HepG2 (cell line): Measurements from ENCODE around the gene SOST. TPM values are rescaled to one million over a fixed set of nuclear protein-coding genes. Genes with fewer than 3 reads are reported as not detected.

Experiments
- DPF2 ChIP-seq: sonication (generic); formaldehyde crosslinking; IDR thresholded peaks from 2 replicates; pipeline ENCODE4 v1.4.0; 2020; ENCODE audit warnings: mild to moderate bottlenecking, low read depth, missing genetic modification reagents, borderline replicate concordance
- HDAC6 ChIP-seq: fragments of 200-600 bp; sonication (generic); IDR thresholded peaks from 2 replicates; pipeline ENCODE4 v1.7.0; 2017; ENCODE audit warnings: mild to moderate bottlenecking, antibody characterized with exemption, low read length, low read depth
- HMGA1 ChIP-seq: sonication (generic); formaldehyde crosslinking; conservative IDR thresholded peaks from 2 replicates; pipeline ENCODE4 v1.4.0; 2020; ENCODE audit warnings: missing genetic modification reagents
- KLF13 ChIP-seq: sonication (generic); formaldehyde crosslinking; IDR thresholded peaks from 2 replicates; pipeline ENCODE4 v1.4.0; 2020; ENCODE audit warnings: mild to moderate bottlenecking, missing genetic modification reagents
- KLF6 ChIP-seq: IDR thresholded peaks from 2 replicates; pipeline ENCODE4 v1.8.0; 2016; ENCODE audit warnings: missing biosample characterization, missing genetic modification reagents
- LBX2 ChIP-seq: sonication (generic); formaldehyde crosslinking; IDR thresholded peaks from 2 replicates; pipeline ENCODE4 v1.5.0; 2020; ENCODE audit warnings: missing genetic modification reagents, mild to moderate bottlenecking, borderline replicate concordance
- MBD4 ChIP-seq: IDR thresholded peaks from 2 replicates; pipeline ENCODE4 v1.6.1; 2012; ENCODE audit warnings: low read length, inconsistent platforms, borderline replicate concordance
- MEIS2 ChIP-seq: sonication (generic); formaldehyde crosslinking; IDR thresholded peaks from 2 replicates; pipeline ENCODE4 v1.9.0; 2021; ENCODE audit warnings: mild to moderate bottlenecking, missing genetic modification reagents
- NBN ChIP-seq: fragments of 450-650 bp; conservative IDR thresholded peaks from 2 replicates; pipeline ENCODE4 v1.6.1; 2017
- NFE2 ChIP-seq: sonication (generic); formaldehyde crosslinking; IDR thresholded peaks from 2 replicates; pipeline ENCODE4 v1.4.0; 2020; ENCODE audit warnings: missing genetic modification reagents
- PCBP2 ChIP-seq: fragments of 200-400 bp; formaldehyde crosslinking; optimal IDR thresholded peaks from 2 replicates; pipeline ENCODE3; 2018; ENCODE audit warnings: low read length, low read depth; ENCODE audit not compliant: poor library complexity, severe bottlenecking
- SIN3A ChIP-seq: IDR thresholded peaks from 2 replicates; pipeline ENCODE4 v1.6.1; 2011; ENCODE audit warnings: low read depth, mild to moderate bottlenecking, control low read depth, low read length, borderline replicate concordance
- SNRNP70 ChIP-seq: fragments of 200-400 bp; formaldehyde crosslinking; IDR thresholded peaks from 2 replicates; pipeline ENCODE4 v1.6.1; 2017; ENCODE audit warnings: mild to moderate bottlenecking, low read depth, low read length, moderate library complexity
- YEATS4 ChIP-seq: sonication (generic); formaldehyde crosslinking; IDR thresholded peaks from 2 replicates; pipeline ENCODE4 v1.4.0; 2020; ENCODE audit warnings: missing genetic modification reagents, borderline replicate concordance
- ZBTB2 ChIP-seq: sonication (generic); formaldehyde crosslinking; IDR thresholded peaks from 2 replicates; pipeline ENCODE4 v1.8.0; 2022; ENCODE audit warnings: low read depth, missing genetic modification reagents
- ZNF282 ChIP-seq: fragments of 450-650 bp; IDR thresholded peaks from 2 replicates; pipeline ENCODE4 v1.6.1; 2018; ENCODE audit not compliant: partially characterized antibody
- ZNF883 ChIP-seq: sonication (generic); formaldehyde crosslinking; IDR thresholded peaks from 2 replicates; pipeline ENCODE4 v1.5.1; 2020; ENCODE audit warnings: mild to moderate bottlenecking, missing genetic modification reagents; ENCODE audit errors: not compliant biosample characterization
- polyA plus RNA-seq, 8 experiments: library from polyadenylated mRNA; depleted of rRNA in 3 of 8; stranded (reverse) in 7 of 8; unstranded in 1 of 8; fragments of >200 nt; fragmentation: Illumina TruSeq in 4 of 8; extraction: Trizol in 4 of 8; gene quantifications; 2 replicates each; pipeline versions ENCODE4 v1.2.1 to v1.2.3, GENCODE V29; 2011 to 2016; ENCODE audit warnings: low read depth in 4 of 8, missing spikeins in 1 of 8, mixed read lengths in 1 of 8; ENCODE audit not compliant: insufficient read depth in 1 of 8
- total RNA-seq, 5 experiments: library from RNA; depleted of rRNA; stranded (reverse); fragments of >200 nt; fragmentation: Illumina TruSeq; extraction: Trizol; gene quantifications; 2 replicates each; pipeline ENCODE4 v1.2.3, GENCODE V29; 2016; ENCODE audit warnings: low read depth in 1 of 5
- TF ChIP-seq, protein P1 (sequence below): sonication (generic); formaldehyde crosslinking; IDR thresholded peaks from 2 replicates; pipeline ENCODE4 v1.5.1; 2020; ENCODE audit warnings: mild to moderate bottlenecking, missing genetic modification reagents
- TF ChIP-seq, protein P2 (sequence below): sonication (generic); formaldehyde crosslinking; IDR thresholded peaks from 2 replicates; pipeline ENCODE4 v1.4.0; 2020; ENCODE audit warnings: mild to moderate bottlenecking, missing genetic modification reagents
- TF ChIP-seq, protein P3 (sequence below): sonication (generic); formaldehyde crosslinking; IDR thresholded peaks from 2 replicates; pipeline ENCODE4 v1.5.0; 2020; ENCODE audit warnings: missing genetic modification reagents, mild to moderate bottlenecking, borderline replicate concordance
- TF ChIP-seq, protein P4 (sequence below): sonication (generic); formaldehyde crosslinking; IDR thresholded peaks from 2 replicates; pipeline ENCODE4 v1.9.0; 2021; ENCODE audit warnings: missing genetic modification reagents, borderline replicate concordance

Gene SOST
- total and polyA plus RNA-seq, 2 of the 13 experiments (the other 11 are each of a cell fraction or from before 2014, with no cell fraction given): not detected

DNA sequence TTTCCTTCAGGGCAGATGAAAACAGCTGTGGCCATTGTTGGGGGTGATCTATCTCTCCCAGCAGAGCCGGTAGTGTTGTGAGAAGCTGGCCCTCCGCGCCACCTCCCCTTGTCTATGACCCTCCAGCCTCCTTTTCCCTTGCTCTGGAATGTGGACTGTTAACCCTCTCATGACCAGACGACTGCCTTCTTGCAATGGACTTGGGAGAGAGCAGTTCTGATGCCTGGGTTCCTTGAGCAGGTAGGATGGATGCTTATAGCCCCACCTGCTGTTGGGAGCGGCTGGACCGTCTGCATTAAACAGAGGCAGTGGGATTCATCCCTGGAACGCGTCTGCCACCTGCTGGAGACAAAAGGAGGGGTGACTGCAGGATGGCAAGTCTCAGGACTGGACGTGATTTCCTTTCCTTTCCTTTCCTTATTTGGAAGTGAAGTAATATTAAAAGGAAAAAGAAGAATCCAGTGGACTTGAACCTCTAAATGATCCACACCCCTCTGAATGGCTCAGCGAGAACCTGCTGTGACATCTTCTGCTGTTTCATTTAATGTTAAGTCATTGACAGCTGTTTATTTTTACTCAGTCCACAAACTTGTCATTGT lies 1.8 kb upstream of the SOST start (continued):
- TF ChIP-seq, protein P1, sequence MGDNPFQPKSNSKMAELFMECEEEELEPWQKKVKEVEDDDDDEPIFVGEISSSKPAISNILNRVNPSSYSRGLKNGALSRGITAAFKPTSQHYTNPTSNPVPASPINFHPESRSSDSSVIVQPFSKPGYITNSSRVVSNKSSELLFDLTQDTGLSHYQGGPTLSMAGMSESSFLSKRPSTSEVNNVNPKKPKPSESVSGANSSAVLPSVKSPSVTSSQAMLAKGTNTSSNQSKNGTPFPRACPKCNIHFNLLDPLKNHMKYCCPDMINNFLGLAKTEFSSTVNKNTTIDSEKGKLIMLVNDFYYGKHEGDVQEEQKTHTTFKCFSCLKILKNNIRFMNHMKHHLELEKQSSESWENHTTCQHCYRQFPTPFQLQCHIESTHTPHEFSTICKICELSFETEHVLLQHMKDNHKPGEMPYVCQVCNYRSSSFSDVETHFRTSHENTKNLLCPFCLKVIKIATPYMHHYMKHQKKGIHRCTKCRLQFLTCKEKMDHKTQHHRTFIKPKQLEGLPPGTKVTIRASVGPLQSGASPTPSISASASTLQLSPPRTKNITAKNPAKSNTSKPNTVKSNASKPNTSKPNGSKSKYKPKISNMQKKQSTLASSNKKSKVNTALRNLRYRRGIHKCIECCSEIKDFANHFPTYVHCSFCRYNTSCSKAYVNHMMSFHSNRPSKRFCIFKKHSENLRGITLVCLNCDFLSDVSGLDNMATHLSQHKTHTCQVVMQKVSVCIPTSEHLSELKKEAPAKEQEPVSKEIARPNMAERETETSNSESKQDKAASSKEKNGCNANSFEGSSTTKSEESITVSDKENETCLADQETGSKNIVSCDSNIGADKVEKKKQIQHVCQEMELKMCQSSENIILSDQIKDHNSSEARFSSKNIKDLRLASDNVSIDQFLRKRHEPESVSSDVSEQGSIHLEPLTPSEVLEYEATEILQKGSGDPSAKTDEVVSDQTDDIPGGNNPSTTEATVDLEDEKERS (CRISPR knock-in tag): peak; percentile 52; the same call in 1 of the 2 replicates
- TF ChIP-seq ZNF282 (no peak), NBN (no peak), SNRNP70 (no peak), LBX2 (CRISPR knock-in tag) (no peak), HMGA1 (no peak), HDAC6 (no peak), DPF2 (CRISPR knock-in tag) (no peak), ZBTB2 (CRISPR knock-in tag) (no peak), SIN3A (no peak), ZNF883 (CRISPR knock-in tag) (peak; percentile 77), YEATS4 (CRISPR knock-in tag) (no peak), MEIS2 (CRISPR knock-in tag) (no peak), MBD4 (no peak), PCBP2 (no peak), NFE2 (CRISPR knock-in tag) (no peak), KLF6 (CRISPR knock-in tag) (peak; percentile 61; the same call in 1 of the 2 replicates), KLF13 (no peak)
- TF ChIP-seq, protein P2, sequence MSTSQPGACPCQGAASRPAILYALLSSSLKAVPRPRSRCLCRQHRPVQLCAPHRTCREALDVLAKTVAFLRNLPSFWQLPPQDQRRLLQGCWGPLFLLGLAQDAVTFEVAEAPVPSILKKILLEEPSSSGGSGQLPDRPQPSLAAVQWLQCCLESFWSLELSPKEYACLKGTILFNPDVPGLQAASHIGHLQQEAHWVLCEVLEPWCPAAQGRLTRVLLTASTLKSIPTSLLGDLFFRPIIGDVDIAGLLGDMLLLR (CRISPR knock-in tag): no peak
- TF ChIP-seq, protein P3, sequence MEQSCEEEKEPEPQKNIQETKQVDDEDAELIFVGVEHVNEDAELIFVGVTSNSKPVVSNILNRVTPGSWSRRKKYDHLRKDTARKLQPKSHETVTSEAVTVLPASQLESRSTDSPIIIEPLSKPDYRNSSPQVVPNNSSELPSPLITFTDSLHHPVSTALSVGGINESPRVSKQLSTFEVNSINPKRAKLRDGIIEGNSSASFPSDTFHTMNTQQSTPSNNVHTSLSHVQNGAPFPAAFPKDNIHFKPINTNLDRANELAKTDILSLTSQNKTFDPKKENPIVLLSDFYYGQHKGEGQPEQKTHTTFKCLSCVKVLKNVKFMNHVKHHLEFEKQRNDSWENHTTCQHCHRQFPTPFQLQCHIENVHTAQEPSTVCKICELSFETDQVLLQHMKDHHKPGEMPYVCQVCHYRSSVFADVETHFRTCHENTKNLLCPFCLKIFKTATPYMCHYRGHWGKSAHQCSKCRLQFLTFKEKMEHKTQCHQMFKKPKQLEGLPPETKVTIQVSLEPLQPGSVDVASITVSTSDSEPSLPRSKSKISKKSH (CRISPR knock-in tag): 0 out of 2 replicates have a peak, but pooled peaks have one; percentile 41
- TF ChIP-seq, protein P4, sequence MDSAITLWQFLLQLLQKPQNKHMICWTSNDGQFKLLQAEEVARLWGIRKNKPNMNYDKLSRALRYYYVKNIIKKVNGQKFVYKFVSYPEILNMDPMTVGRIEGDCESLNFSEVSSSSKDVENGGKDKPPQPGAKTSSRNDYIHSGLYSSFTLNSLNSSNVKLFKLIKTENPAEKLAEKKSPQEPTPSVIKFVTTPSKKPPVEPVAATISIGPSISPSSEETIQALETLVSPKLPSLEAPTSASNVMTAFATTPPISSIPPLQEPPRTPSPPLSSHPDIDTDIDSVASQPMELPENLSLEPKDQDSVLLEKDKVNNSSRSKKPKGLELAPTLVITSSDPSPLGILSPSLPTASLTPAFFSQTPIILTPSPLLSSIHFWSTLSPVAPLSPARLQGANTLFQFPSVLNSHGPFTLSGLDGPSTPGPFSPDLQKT (CRISPR knock-in tag): no peak
